ENCODE measurements around the gene SRRM5.
A peak's percentile ranks its signal among the peaks of the same experiment; 100 is the strongest.
"Not testable (repeated sequence)": the region's sequence is repeated elsewhere in the genome, so short reads cannot be mapped to it uniquely, and the experiment has no call there.

The SRRM5 gene

GRCh38 chr19:43591904-43592772 lies 19.8 kb upstream of the SRRM5 start:
- no peak for DNase-seq

- DNase-seq = no peak
These were observed 19.0 kb upstream of the SRRM5 start for GRCh38 chr19:43592800-43593350.

GRCh38 chr19:43594081-43594697 lies 17.7 kb upstream of the SRRM5 start:
- DNase-seq = no peak

- peak; percentile 78 for DNase-seq
These were observed 16.9 kb upstream of the SRRM5 start for GRCh38 chr19:43594710-43595604.

- DNase-seq = no peak
These were observed 16.3 kb upstream of the SRRM5 start for GRCh38 chr19:43595605-43595998.

- DNase-seq = peak; percentile 100
These were observed 15.7 kb upstream of the SRRM5 start, which contains the start of the genes IRGQ and ZNF576 for GRCh38 chr19:43595999-43596841. IRGQ (minus strand) TSS chr19:43596134; CDS start chr19:43595338, 796 bp downstream. ZNF576 (plus strand) TSS chr19:43596595; CDS start chr19:43597109, 514 bp downstream.

GRCh38 chr19:43596842-43597461 lies 14.9 kb upstream of the SRRM5 start:
- DNase-seq = no peak

GRCh38 chr19:43597876-43598275 lies 14.0 kb upstream of the SRRM5 start:
- no peak for DNase-seq

- DNase-seq = no peak
These were observed 13.2 kb upstream of the SRRM5 start for GRCh38 chr19:43598445-43599240.

- no peak for DNase-seq
These were observed 12.1 kb upstream of the SRRM5 start for GRCh38 chr19:43599635-43600295.

GRCh38 chr19:43600326-43600725 lies 11.6 kb upstream of the SRRM5 start:
- DNase-seq = not testable (repeated sequence)

GRCh38 chr19:43605875-43606568 lies 5.9 kb upstream of the SRRM5 start:
- no peak for DNase-seq

- no peak for DNase-seq
These were observed 5.2 kb upstream of the SRRM5 start for GRCh38 chr19:43606569-43607229.

- DNase-seq = no peak
These were observed 4.4 kb upstream of the SRRM5 start for GRCh38 chr19:43607238-43608205.

- no peak for DNase-seq
These were observed 2.0 kb upstream of the SRRM5 start for GRCh38 chr19:43609872-43610271.

GRCh38 chr19:43610493-43610892 lies 1.4 kb upstream of the SRRM5 start:
- no peak for DNase-seq

GRCh38 chr19:43612374-43612773 lies 486 bp downstream of the SRRM5 start:
- DNase-seq = no peak

Data from CD4-positive, alpha-beta T cell treated with Interleukin-6 for 4 hours (primary cell).